Activated CD8-positive, alpha-beta memory T cell treated with anti-CD3 and anti-CD28 coated beads, Interleukin-2, amount 50 U/mL, for 24 hours (primary cell): Measurements from ENCODE around the gene AJAP1.

Experiments used
- DNase-seq: peaks from one replicate; pipeline ENCODE4 v3.0.0-alpha.2; 2020; ENCODE audit errors: extremely low read depth

The AJAP1 gene

DNA sequence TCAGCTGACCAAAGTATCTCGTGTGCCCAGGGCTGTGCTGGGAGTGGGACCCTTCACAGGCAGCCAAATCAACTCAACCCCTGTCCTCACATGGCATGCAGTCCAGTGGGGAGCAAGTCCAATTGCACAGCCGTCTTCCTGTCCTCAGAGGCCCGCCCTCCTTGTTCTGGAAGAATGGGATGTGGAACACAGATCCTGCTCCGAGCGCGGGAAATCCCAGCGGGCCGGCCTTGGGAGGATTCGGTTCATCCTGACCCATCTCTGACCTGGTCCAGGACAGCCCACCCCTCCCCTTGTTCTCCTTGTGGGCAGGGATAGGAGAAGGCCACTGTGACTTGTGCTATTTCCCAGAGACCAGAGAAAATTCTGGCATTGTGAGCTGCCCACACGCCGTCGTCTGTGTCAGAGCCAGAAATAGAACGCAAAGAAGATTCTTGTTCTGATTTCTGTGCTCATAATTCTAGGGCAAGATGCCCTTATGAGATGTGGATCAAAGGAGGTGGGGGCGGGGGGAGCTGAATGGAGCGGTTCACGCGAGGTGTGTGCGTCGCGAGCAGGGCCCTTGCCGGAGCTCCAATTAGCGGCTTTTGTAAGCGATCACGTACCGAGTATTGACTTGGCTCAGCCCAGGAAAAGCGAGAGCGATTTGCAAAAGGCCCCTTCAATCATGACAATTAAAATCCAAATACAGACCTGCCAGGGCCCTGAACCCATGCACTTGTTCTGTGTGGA is 79.2 kb downstream of the AJAP1 start:
- no peak for DNase-seq

DNA sequence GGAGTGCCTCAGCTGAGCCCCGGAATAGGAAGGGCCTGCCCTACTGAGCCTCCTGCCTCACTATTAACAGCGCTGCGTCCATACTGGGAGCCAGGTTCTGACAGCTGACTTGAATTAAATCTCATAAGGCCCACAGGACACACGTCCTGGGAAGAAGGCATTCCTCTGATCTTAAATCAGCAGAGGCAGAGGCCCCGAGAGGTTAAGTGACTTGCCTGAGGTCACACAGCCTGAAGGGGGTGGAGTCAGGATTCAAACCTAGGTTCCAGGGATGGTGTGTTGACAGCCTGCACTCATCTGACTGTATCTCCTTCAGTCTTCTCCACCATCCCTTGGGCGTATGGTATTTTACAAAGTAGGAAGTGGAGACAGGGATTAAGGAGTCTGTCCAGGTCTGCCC is 79.8 kb downstream of the AJAP1 start:
- DNase-seq, result no peak

DNA sequence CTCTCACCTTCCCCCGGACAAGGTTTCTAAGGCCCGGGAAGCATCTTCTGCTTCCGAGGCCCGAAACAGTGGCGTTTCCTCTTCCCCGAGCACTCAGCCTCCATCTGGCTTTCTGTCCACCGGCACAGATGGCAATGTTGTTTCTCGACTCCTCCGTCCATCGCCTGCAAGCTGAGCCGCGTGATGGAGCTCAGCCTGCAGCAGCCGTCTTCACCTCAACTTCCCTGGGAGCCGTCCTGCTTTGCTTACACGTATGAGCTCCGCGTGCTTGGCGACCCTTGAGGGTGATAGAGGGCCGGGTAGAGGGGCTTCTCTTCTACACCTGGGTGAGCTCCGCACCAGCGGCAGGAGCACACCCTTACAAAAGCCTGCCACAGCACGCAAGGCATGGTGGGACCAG is 80.4 kb downstream of the AJAP1 start:
- DNase-seq, result no peak

DNA sequence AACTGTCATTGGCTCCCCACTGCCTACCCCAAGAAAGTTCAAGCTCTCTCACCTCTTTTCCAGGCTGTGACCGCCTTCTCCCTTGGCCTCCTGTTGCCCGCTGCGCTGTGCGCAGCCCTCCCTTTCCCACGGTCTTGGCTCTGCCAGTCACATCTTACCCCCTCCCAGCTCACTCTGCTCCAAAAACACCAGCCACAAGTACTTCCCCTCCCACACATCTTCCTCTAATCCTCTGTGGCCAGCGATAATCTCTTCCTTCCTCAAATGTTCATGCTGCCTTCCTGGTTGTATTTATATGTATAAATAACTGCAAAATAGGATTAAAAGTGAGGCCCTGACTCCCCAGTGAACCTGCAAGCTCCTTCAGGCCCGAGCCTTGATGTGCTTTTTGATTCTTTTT is 81.8 kb downstream of the AJAP1 start:
- DNase-seq, result no peak

DNA sequence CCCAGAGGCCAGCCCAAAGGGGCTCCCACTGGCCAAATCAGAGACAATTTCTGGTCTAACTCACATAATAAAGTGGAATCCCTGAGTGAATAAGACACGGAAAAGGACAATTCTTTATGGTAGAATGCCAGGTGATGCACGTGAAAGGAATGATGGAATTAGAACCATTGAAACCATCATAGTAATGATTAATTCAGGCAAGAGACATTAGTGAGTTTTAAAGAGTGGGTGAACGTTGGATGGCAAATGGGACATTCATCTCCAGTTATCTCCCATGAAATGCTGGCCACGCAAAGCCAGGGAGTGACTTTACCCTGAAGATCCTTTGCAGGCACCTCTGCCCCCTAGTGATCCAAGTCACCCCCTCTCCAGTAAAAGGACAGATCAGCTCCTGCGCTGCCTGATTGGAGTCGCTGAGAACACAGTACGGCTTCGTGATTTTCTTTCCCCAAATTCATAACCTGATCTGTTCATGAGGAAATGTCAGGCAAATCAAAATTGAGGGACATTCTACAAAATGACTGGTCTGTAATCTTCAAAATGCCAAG is 87.5 kb downstream of the AJAP1 start:
- no peak for DNase-seq

DNA sequence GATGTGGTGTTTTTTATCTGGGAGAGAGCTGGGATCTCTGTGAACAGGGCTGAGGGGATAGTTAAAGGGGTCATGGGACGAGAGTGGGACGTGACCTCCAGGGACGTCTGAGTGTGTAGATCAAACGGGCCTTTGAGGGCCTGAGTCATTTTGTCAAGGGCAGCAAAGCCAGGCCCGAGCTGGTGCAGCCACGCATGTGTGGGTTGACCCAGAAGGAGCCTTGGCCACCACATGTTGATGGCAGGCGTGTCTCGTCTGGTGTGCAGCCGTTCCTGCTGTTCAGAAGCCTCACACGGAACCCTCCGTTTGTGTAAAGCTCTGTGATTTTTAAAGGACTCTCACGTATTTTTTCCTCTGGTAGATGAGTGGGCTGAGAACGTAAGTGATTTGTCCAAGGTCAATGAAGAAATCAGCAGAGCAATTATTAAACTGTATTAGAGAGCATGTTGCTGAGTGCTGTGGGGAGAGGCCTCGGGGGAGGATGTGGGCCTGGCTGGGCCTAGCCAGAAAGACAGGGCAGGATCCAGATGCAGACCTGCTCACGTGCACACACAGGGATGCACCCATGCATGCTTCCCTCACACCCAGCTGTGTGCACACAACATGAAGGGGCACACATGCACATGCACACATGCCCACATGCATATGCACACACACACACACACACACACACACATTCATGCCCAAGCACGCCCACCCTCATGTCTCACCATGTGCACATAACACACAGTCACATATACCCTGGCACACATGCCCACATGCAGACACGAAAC is 89.8 kb downstream of the AJAP1 start:
- DNase-seq, result no peak

DNA sequence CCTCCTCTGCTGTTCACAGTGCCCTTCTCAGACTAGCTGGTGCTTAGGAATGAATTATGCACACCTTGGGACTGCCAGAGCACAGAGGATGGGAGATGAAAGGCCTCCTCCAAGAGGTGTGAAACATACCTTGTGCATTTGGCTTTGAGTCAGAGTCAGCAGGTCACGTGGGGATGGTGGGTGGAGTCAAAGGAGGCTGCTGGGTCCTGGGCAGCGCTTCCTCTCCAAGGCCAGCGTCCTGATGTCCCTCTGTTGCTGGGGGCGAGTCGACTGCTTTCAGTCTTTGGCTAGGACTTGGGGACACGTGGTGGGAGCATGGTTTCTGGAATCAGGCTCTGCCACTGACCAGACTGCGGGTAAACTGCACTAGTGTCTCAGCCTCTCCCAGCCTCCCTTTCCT is 91.2 kb downstream of the AJAP1 start:
- no peak for DNase-seq

DNA sequence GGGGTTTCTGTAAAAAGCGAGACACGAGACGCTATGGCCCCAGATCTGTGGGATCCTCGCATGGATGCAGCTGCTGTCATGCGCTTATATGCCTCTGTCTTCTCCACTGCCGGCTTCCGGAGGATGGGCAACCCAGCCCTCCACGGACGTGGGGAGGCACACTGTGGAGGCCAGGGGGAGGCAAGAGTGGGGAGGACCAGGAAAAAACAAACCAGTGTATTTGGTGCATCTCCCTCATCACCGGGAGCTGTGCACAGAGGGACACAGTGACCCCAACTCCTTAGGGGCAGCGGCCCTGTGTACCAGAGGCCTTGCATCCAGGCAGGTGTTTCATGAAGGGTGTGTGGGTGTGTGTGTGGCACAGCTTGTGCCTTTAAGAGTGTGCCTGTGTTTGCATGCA is 95.0 kb downstream of the AJAP1 start:
- no peak for DNase-seq

DNA sequence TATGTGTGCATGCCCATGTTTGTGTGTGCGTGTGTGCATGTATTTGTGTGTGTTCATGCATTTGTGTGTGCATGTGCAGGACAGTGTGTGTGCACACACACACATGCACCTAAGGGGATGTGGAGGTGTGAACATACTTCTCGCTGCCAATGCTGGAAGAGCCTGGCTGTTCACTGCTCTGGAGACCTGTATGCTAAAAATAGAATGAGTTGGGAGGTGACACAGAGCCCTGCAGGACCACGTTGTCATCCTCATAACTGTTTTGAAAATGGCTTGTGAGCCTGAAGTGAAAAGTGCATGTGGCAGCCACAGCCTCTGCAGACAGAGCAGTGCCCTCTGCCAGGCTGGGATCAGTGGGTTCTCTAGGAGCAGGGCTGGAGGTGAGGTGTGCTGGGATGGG is 95.8 kb downstream of the AJAP1 start:
- no peak for DNase-seq

DNA sequence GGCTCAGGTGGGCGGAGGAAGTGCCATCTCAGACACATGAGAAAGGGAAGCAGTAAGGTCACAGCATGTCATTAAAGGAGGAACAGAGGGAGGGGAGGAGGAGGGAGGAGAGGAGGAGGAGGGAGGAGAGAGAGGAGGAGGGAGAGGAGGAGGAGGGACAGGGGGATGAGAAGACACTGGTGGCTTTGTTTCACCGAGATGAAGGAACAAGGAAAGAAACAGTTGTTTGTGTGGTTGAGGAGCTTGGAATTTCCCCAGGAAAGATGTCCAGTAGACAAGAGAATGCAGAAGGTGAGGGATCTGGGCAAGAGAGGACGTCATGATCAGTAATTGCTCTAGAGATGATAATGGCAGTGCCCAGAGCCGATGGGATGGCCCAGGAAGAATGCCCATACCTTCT is 97.7 kb downstream of the AJAP1 start:
- no peak for DNase-seq

DNA sequence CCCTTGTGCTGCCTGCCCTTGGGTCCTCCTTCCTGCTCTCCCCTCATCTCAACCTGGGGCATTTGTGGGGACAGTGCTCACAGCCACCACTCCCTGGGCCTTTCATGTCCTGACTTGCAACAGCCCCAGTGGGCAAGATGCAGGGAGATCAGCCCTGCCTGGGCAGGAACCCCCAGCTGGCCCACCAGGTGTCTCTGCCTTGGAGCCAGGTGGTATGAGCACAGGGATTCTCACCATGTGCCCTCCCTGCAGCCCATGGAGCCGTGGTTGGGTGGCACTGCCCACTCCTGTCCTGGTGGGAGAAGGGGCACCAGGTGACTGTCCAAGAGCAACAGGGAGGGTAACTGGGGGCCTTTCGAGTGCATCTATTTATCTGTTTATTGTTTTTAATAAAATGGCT is 100.4 kb downstream of the AJAP1 start:
- DNase-seq, result no peak

DNA sequence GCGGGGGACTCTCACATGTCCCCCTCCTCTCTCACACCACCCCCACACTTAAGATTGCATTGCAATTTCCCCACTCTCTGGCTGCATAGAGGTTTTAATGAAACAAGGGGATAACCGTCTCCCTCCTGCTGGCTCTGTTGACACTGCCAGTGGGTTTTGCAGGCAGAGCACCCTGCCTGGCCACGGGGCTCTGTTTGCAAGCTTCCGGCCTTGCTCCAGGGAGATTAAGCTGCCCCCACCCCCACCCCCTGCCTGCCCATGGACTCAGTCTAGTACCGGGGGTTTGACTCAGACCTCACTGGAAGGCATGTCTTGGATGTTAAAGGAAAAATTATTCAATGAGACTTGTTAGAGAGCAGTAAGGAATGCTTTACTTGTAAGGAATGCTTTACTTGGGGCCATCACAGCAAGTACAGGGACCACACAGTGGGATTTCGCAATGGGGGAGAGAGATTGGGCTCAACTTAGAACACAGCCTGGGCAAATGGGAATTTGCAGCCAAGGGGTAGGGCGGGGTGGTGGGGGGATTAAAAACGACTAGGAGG is 101.0 kb downstream of the AJAP1 start:
- no peak for DNase-seq

DNA sequence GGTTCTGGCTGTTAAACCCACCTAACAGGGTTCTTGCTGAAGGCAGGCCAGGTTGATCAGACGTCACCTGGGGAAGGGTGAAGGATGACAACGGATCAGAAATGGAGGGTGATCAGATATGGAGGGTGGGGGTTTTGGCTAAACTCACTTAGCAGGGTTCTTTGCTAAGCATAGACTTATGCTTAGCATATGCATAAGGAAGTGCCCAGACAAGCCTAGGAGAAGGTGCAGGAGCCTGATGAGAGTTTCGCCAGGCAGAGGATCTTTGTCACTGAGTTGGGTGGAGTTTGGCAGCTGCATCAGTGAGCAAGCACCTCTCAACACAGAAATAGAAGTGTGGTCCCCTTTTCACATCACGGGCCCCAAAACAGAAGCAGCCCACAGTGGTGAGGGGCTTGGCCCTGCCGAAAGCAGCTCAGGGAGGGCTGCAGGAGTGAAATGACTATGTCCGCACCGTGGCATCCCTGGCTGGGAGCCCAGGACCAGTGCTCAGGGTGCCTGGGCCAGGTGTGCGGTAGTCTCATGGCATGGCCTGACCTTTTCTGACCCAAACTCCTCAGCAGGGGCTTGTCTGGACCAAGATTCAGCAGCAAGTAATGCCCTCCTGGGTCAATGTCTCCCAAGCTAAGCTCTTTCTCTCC is 101.6 kb downstream of the AJAP1 start:
- no peak for DNase-seq

DNA sequence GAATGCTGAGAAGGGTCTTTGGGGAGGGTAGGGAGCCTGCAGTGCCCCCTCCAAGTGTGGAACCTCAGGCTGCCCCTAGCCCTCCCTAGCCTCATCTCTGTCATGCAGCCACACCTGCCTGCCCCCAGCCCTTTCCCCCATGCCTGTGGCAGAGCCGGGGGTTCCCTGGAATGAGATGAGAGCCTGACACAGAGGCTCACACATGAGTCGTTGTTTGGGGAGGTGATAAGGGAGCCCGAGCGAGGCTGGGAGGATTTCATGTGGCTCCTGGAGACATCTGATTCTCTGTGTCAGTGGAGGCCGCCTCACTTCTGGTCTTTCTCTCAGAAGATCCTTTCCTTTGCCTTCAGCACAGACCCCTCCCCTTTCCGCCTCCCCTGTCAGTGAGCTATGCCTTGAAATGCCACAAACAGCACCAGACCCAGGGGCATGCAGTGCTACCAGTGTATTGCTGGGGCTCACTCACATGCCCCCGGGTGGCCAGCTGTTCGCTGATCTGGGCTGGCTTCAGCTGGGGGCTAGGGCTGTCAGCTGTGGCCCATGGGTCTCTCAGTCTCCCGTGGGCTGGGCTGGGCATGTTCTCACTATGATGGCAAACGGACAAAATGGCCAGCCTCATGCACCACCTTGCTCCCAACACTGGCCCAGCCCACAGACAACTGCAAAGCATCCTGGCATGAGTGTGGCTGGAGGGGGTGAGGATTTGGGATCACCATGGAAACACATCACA is 102.6 kb downstream of the AJAP1 start:
- no peak for DNase-seq

DNA sequence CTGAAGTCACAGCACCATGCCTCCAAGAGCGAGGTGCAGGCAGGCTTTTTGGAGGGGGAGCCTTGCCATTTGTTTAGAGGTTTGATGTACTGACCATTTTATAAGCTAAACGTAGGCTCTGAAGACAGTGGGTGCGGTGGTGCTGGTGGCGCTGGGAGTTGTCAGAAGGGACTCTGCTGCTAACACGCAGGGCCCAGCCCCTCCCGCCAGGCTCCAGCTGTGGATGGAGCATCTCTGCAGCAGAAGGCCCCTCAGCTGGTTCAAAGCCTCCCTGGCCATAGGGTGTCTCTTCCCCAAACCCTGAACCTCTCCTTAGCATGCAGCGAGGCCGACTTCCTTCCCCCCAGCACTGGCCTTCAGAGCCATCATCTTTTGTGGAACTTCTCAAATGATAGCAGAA is 105.3 kb downstream of the AJAP1 start:
- no peak for DNase-seq

DNA sequence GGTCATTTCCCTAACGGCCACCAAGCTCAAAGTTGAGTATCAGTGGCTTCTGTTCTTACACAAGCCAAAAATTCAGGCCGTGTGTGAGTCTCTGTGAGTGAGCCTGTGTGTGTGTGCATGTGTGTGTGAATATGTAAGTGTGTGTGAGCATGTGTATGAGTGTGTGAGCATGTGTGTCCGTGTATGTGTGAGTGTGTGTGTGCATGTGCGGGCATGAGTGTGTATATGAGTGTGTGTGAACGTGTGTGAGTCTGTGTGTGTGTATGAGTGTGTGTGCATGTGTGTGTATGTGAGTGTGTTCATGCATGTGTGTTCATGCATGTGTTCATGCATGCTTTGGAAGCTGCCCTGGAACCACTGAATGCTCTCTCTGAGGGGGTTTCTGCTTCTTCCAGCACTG is 105.7 kb downstream of the AJAP1 start:
- no peak for DNase-seq

DNA sequence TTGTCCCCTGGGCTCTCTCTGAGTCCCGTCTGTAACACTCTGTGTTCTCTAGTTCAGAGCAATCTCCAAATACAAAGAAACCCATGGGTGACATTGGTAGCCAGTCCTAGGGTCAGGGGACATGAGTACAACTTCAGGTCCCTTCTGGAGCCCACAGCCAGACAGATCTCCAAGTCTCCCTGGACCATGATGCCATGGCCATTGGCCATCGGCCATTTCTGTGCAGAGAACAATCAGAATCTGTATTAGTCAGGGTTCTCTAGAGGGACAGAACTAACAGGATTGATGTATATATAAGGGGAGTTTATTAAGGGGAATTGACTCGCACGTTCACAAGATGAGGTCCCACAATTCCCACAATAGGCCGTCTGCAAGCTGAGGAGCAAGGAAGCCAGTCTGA is 106.9 kb downstream of the AJAP1 start:
- no peak for DNase-seq

DNA sequence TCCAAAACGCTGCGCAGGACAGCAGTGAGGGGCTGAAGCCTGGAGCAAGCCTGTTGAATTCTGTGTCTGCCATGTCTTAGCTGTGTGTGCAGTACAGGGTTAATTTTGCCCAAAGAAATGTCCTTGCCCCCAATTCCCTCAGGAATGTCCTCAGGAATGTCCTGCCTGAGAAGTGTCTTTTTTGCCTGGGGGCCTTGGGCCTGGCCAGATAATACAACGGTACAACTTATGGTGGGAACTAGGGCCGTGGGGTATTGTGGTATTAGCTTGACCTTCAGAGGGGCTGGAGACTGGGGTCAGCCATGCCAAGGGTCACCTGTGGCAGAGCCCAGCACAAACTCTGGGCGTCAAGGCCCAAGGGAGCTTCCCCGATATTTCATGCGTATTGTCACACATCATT is 107.7 kb downstream of the AJAP1 start:
- DNase-seq, result no peak

DNA sequence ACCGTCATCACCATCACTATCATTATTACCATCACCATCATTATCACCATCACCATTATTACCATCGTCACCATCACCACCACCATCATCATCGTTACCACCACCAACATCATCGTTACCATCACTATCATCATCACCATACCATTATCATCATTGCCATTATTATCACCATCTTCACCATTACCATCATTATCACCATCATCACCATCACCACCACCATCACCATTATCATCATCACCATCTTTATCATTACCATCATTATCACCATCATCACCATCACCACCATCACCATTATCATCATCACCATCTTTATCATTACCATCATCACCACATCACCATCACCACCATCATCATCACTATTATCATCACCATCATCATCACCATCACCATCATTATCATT is 112.9 kb downstream of the AJAP1 start:
- DNase-seq, result no peak

DNA sequence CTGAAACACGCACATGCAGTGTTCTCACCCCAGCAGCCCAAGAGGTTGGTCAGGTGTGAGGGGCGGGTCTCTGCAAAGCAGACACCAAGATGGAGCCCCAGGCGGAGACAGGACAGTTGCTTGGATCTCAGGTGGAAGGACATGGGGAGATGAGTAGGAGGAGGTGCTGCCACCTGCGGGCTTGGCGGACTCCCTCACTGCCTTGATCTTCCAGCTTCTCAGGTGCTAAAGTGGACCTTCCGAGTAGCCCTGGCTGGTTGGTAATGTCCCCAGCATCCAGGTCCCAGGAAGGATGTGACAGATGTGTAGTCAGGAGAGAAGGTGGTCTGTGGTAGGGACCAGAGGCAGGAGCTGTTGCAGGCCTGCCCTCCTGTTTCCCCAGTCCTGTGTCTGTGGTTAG is 114.1 kb downstream of the AJAP1 start:
- no peak for DNase-seq

DNA sequence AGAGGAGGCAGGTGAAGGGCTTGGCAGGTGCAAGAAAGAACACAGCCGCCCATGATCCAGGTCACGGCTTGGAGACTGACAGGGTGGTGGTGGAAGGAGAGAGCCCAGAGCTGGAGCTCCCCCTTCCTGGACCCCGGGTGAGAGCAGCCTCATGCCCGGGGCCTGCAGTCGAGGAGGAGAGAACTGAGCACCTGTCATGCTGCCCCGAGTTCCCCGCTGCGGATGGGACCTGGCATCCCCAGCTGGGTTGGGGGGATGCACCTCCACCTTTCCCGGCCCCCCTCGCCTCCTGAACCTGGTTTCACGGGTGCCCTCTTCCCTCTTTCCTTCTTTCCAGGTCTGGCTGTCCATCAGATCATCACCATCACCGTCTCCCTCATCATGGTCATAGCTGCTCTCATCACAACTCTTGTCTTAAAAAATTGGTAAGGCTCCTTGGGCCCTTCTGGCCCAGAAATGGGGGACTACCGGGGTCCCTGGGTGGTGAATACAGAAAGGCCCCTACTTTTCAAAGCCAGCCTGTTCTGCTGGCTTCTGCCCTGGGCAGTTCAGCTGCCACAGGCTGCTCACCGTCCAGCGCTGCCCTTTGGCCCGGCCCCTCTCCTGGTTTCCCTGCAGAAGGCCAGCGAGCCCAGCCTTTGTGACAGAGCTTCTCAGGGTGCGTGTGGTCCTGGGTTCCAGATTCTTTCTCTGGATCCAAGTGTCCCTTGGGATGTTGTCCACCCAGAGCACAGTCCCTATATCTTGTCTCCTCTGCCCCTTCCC is 115.3 kb downstream of the AJAP1 start:
- no peak for DNase-seq
